OCI-LY7 (cell line): Measurements from ENCODE around the gene BACH2.

Experiments used
- CTCF ChIP-seq: fragments of 200-600 bp; sonication (generic); conservative IDR thresholded peaks from 2 replicates; pipeline ENCODE4 v1.5.1; 2014; ENCODE audit warnings: mild to moderate bottlenecking, antibody characterized with exemption, low read length, moderate library complexity, mixed read lengths
- EZH2phosphoT487 ChIP-seq: fragments of 200-600 bp; sonication (generic); IDR thresholded peaks from 2 replicates; pipeline ENCODE4 v1.6.1; 2018; ENCODE audit warnings: low read depth, borderline replicate concordance, mild to moderate bottlenecking, mixed run types, antibody characterized with exemption, low read length, moderate library complexity, mixed read lengths

- TF ChIP-seq EZH2phosphoT487: no peak
- no peak for TF ChIP-seq CTCF
Observed at GRCh38 chr6:90289902-90290301, 6.7 kb downstream of the BACH2 start.
